HL-60 (cell line): ENCODE measurements around the gene SPINT2.

Experiments used
- GABPA ChIP-seq: IDR thresholded peaks from 2 replicates; pipeline ENCODE4 v1.6.1; 2012; ENCODE audit warnings: low read depth
- POLR2AphosphoS5 ChIP-seq: IDR thresholded peaks from 2 replicates; pipeline ENCODE4 v1.6.1; 2012; ENCODE audit warnings: low read depth
- SPI1 ChIP-seq: IDR thresholded peaks from 2 replicates; pipeline ENCODE4 v1.6.1; 2012; ENCODE audit warnings: low read depth, mild to moderate bottlenecking, borderline replicate concordance
- TF ChIP-seq, protein P1 (sequence below): IDR thresholded peaks from one replicate; pipeline ENCODE4 v1.5.1; 2011; ENCODE audit warnings: low read length, control low read depth, inconsistent platforms; ENCODE audit not compliant: insufficient read depth
- TF ChIP-seq, protein P2 (sequence below): IDR thresholded peaks from 2 replicates; pipeline ENCODE4 v1.6.1; 2012; ENCODE audit warnings: low read depth; ENCODE audit not compliant: insufficient replicate concordance

DNA sequence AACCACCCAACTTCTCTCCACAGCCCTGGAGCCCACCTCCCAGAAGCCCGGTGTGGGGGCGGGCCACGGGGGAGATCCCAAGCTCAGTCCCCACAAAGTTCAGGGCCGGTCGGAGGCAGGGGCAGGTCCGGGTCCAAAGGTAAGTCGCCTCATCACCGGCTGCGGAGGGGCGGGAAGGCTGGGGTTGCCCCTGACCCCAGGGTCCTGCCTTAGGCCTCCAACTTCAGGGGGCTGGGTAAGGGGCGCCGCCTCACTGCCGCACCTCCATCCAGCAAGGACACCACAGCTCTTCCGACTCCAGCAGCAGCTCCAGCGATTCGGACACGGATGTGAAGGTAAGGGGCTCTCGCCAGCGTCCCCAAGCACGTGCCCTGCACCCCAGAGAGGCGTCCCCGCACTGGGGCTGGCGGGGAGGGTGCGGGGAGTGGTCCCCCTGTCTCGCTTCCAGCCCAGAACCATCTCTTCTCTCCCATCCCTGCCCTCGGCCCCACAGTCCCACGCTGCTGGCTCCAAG lies 40.0 kb downstream of the SPINT2 start:
- TF ChIP-seq SPI1 (no peak), POLR2AphosphoS5 (0 out of 2 replicates have a peak, but pooled peaks have one; percentile 9), GABPA (no peak)
- TF ChIP-seq, protein P1, sequence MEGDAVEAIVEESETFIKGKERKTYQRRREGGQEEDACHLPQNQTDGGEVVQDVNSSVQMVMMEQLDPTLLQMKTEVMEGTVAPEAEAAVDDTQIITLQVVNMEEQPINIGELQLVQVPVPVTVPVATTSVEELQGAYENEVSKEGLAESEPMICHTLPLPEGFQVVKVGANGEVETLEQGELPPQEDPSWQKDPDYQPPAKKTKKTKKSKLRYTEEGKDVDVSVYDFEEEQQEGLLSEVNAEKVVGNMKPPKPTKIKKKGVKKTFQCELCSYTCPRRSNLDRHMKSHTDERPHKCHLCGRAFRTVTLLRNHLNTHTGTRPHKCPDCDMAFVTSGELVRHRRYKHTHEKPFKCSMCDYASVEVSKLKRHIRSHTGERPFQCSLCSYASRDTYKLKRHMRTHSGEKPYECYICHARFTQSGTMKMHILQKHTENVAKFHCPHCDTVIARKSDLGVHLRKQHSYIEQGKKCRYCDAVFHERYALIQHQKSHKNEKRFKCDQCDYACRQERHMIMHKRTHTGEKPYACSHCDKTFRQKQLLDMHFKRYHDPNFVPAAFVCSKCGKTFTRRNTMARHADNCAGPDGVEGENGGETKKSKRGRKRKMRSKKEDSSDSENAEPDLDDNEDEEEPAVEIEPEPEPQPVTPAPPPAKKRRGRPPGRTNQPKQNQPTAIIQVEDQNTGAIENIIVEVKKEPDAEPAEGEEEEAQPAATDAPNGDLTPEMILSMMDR: no peak
- TF ChIP-seq, protein P2, sequence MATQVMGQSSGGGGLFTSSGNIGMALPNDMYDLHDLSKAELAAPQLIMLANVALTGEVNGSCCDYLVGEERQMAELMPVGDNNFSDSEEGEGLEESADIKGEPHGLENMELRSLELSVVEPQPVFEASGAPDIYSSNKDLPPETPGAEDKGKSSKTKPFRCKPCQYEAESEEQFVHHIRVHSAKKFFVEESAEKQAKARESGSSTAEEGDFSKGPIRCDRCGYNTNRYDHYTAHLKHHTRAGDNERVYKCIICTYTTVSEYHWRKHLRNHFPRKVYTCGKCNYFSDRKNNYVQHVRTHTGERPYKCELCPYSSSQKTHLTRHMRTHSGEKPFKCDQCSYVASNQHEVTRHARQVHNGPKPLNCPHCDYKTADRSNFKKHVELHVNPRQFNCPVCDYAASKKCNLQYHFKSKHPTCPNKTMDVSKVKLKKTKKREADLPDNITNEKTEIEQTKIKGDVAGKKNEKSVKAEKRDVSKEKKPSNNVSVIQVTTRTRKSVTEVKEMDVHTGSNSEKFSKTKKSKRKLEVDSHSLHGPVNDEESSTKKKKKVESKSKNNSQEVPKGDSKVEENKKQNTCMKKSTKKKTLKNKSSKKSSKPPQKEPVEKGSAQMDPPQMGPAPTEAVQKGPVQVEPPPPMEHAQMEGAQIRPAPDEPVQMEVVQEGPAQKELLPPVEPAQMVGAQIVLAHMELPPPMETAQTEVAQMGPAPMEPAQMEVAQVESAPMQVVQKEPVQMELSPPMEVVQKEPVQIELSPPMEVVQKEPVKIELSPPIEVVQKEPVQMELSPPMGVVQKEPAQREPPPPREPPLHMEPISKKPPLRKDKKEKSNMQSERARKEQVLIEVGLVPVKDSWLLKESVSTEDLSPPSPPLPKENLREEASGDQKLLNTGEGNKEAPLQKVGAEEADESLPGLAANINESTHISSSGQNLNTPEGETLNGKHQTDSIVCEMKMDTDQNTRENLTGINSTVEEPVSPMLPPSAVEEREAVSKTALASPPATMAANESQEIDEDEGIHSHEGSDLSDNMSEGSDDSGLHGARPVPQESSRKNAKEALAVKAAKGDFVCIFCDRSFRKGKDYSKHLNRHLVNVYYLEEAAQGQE: no peak
